ENCODE data around the gene TMEM115.

DNA sequence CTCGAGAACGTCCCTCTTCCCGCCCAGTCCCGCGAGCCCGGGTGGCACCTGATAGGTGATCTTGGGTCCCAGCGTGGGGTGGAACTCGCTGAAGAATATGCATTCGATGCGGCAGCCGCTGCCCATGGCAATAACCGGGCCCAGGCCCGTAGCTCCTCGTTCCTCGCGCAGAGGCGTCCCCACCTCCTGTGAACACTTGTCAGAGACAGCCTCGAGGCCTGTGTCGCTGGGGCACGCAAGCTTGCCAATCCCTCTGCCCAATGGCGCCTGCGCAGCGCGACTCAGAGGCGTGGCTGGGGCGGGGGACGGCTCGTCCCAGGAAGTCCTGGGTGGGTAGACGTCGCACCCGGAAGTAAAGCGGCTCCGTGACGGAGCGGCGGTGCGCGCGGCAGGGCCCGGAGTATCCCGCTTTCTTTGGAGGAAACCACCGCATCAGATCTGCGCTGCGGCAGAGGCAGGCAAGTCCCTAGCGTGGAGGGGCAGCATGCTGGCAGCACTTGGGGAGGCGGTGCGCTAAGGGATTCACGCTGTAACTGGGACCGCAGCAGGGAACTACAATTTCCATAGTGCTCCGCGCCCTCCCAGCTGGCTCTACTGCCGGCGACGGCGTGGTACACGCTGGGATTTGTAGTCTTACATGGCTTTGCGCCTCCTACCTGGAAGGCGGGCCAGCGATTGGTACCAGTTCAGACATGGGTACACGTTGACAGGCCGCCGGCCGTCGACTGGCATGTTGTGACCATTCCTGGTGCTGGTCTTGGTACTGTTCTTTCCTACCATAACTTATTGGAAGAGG is 8.6 kb downstream of the TMEM115 start, which contains the start of the genes CYB561D2 and NPRL2:
- TF ChIP-seq, protein P1, sequence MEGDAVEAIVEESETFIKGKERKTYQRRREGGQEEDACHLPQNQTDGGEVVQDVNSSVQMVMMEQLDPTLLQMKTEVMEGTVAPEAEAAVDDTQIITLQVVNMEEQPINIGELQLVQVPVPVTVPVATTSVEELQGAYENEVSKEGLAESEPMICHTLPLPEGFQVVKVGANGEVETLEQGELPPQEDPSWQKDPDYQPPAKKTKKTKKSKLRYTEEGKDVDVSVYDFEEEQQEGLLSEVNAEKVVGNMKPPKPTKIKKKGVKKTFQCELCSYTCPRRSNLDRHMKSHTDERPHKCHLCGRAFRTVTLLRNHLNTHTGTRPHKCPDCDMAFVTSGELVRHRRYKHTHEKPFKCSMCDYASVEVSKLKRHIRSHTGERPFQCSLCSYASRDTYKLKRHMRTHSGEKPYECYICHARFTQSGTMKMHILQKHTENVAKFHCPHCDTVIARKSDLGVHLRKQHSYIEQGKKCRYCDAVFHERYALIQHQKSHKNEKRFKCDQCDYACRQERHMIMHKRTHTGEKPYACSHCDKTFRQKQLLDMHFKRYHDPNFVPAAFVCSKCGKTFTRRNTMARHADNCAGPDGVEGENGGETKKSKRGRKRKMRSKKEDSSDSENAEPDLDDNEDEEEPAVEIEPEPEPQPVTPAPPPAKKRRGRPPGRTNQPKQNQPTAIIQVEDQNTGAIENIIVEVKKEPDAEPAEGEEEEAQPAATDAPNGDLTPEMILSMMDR (IDR thresholded peaks at IDR 0.05 in 2 of 3, conservative IDR thresholded peaks at IDR 0.05 in 1 of 3; ENCODE audit: control insufficient read depth in 2 of 3, extremely low read depth in 1 of 3, insufficient read depth in 1 of 3, low read depth in 3 of 3, low read length in 3 of 3), result no peak
- TF ChIP-seq POLR2A (IDR thresholded peaks at IDR 0.05; ENCODE audit: low read depth, low read length), result peak; percentile 96
- TF ChIP-seq, protein P2, sequence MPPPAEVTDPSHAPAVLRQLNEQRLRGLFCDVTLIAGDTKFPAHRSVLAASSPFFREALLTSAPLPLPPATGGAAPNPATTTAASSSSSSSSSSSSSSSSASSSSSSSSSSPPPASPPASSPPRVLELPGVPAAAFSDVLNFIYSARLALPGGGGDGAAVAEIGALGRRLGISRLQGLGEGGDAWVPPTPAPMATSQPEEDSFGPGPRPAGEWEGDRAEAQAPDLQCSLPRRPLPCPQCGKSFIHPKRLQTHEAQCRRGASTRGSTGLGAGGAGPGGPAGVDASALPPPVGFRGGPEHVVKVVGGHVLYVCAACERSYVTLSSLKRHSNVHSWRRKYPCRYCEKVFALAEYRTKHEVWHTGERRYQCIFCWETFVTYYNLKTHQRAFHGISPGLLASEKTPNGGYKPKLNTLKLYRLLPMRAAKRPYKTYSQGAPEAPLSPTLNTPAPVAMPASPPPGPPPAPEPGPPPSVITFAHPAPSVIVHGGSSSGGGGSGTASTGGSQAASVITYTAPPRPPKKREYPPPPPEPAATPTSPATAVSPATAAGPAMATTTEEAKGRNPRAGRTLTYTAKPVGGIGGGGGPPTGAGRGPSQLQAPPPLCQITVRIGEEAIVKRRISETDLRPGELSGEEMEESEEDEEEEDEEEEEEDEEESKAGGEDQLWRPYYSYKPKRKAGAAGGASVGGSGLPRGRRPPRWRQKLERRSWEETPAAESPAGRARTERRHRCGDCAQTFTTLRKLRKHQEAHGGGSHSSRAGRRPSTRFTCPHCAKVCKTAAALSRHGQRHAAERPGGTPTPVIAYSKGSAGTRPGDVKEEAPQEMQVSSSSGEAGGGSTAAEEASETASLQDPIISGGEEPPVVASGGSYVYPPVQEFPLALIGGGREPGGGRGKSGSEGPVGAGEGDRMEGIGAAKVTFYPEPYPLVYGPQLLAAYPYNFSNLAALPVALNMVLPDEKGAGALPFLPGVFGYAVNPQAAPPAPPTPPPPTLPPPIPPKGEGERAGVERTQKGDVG (CRISPR knock-in tag; IDR thresholded peaks at IDR 0.05), result no peak
- no peak for TF ChIP-seq NFIC (IDR thresholded peaks at IDR 0.05; ENCODE audit: low read depth, low read length)
- 0 out of 2 replicates have a peak, but pooled peaks have one; percentile 12 for TF ChIP-seq SREBF2 (IDR thresholded peaks at IDR 0.05; ENCODE audit: low read length)
- TF ChIP-seq, protein P3, sequence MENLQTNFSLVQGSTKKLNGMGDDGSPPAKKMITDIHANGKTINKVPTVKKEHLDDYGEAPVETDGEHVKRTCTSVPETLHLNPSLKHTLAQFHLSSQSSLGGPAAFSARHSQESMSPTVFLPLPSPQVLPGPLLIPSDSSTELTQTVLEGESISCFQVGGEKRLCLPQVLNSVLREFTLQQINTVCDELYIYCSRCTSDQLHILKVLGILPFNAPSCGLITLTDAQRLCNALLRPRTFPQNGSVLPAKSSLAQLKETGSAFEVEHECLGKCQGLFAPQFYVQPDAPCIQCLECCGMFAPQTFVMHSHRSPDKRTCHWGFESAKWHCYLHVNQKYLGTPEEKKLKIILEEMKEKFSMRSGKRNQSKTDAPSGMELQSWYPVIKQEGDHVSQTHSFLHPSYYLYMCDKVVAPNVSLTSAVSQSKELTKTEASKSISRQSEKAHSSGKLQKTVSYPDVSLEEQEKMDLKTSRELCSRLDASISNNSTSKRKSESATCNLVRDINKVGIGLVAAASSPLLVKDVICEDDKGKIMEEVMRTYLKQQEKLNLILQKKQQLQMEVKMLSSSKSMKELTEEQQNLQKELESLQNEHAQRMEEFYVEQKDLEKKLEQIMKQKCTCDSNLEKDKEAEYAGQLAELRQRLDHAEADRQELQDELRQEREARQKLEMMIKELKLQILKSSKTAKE (IDR thresholded peaks at IDR 0.05; ENCODE audit: low read depth, poor library complexity, severe bottlenecking), result no peak
